NCI-H2227 (cell line): ENCODE data around the gene TMEM45B.
A peak's percentile ranks its signal among the peaks of the same experiment; 100 is the strongest.
"Not testable (repeated sequence)": the region's sequence is repeated elsewhere in the genome, so short reads cannot be mapped to it uniquely, and the experiment has no call there.

ENCODE experiments used
- DNase-seq: peaks from one replicate; lab custom pipeline; 2025; ENCODE audit not compliant: unreplicated experiment; lab: John Stamatoyannopoulos, UW

The TMEM45B gene

GRCh38 chr11:129852125-129852740 is 36.6 kb downstream of the TMEM45B start:
- peak; percentile 4 for DNase-seq

GRCh38 chr11:129853518-129854231 is 38.0 kb downstream of the TMEM45B start:
- DNase-seq = peak; percentile 9

- no peak for DNase-seq
Observed at GRCh38 chr11:129854232-129854805, 38.7 kb downstream of the TMEM45B start.

GRCh38 chr11:129855086-129855485 is 39.4 kb downstream of the TMEM45B start:
- DNase-seq = no peak

GRCh38 chr11:129856036-129856435 is 40.4 kb downstream of the TMEM45B start:
- no peak for DNase-seq

- no peak for DNase-seq
Observed at GRCh38 chr11:129861702-129862522, 46.3 kb downstream of the TMEM45B start.

- no peak for DNase-seq
Observed at GRCh38 chr11:129864811-129865210, 49.2 kb downstream of the TMEM45B start.

- DNase-seq = no peak
Observed at GRCh38 chr11:129865701-129866100, 50.1 kb downstream of the TMEM45B start.

GRCh38 chr11:129866311-129866710 is 50.7 kb downstream of the TMEM45B start:
- DNase-seq = no peak

GRCh38 chr11:129868626-129869025 is 53.0 kb downstream of the TMEM45B start:
- not testable (repeated sequence) for DNase-seq

GRCh38 chr11:129871914-129872313 is 56.3 kb downstream of the TMEM45B start:
- no peak for DNase-seq

- DNase-seq = no peak
Observed at GRCh38 chr11:129880311-129880710, 64.7 kb downstream of the TMEM45B start.

GRCh38 chr11:129881570-129882170 is 66.0 kb downstream of the TMEM45B start:
- peak; percentile 13 for DNase-seq

- DNase-seq = no peak
Observed at GRCh38 chr11:129884581-129884980, 68.9 kb downstream of the TMEM45B start.

GRCh38 chr11:129885381-129885780 is 69.7 kb downstream of the TMEM45B start:
- no peak for DNase-seq

GRCh38 chr11:129888451-129888850 is 72.8 kb downstream of the TMEM45B start:
- no peak for DNase-seq

GRCh38 chr11:129894278-129895125 is 78.9 kb downstream of the TMEM45B start:
- DNase-seq = no peak

- peak; percentile 85 for DNase-seq
Observed at GRCh38 chr11:129895126-129896041, 79.7 kb downstream of the TMEM45B start, which contains the start of gene NFRKB. Gene NFRKB (minus strand): TSS chr11:129895578. CDS start chr11:129892849, 2,729 bp downstream.

GRCh38 chr11:129896062-129896461 is 80.4 kb downstream of the TMEM45B start:
- no peak for DNase-seq
